GM15510 (cell line): ENCODE data around the gene SLX4.

ENCODE experiments used
- POLR2A ChIP-seq: IDR thresholded peaks from 3 replicates; pipeline ENCODE4 v1.6.1; 2011; ENCODE audit warnings: borderline replicate concordance; ENCODE audit not compliant: insufficient read length; ENCODE audit errors: extremely low read depth

Gene SLX4

GRCh38 chr16:3595110-3595486 is 16.3 kb downstream of the SLX4 start:
- no peak for TF ChIP-seq POLR2A

- no peak for TF ChIP-seq POLR2A
Observed at GRCh38 chr16:3594316-3595109, 16.9 kb downstream of the SLX4 start.

DNA sequence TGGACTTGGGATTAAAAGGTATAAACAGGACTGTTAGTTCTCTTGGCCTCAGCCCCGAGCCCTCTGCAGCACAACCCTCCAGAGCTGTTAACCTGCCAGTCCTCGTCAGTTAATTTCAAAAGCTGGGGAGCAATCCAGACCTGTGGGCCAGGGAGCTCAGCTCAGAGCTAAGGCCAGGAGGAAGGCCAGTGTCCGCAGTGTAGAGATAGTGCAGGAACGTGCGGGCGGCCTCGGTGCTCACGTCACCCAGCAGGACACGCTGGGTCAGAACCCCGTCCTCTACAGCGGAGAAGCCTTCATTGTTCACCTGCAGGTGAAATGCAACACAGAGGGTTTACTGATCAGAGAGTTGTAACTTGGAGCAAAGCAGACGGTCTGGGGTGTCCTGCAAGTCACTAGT is 18.8 kb downstream of the SLX4 start:
- no peak for TF ChIP-seq POLR2A

DNA sequence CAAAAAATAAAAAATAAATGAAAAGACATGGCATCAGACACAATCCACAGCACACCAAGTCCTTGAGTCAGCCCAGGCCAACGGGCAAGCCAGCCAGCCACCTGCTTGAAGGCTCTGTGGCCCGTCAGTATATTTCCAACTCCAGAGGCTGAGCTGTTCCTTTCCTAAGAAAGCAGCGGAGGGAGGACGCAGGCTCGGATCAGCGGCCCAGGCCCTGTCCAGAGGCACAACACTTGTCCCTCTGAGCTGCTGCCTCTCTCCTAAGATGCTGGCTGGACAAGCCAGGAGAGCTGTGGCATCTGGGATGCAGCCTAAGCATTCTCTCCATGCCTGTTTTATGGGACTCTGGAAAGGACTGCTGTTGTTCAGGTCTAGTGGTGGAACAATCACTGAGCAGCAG is 19.4 kb downstream of the SLX4 start:
- TF ChIP-seq POLR2A: no peak

DNA sequence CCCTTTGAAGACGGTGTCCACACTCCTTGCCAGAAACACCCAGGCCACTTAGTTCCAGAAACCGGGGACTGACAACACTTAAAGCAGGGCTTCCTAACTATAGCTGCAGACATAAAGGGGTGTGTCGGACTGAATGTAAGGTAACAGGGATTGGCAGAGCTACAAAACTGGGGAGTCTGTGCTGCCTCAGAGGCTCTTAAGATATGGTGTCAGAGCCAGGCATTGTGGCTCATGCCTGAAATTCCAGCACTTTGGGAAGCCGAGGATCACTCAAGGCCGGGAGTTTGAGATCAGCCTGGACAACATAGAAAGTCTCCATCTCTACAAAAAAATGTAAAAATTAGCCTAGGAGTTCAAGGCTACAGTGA is 20.0 kb downstream of the SLX4 start:
- no peak for TF ChIP-seq POLR2A

DNA sequence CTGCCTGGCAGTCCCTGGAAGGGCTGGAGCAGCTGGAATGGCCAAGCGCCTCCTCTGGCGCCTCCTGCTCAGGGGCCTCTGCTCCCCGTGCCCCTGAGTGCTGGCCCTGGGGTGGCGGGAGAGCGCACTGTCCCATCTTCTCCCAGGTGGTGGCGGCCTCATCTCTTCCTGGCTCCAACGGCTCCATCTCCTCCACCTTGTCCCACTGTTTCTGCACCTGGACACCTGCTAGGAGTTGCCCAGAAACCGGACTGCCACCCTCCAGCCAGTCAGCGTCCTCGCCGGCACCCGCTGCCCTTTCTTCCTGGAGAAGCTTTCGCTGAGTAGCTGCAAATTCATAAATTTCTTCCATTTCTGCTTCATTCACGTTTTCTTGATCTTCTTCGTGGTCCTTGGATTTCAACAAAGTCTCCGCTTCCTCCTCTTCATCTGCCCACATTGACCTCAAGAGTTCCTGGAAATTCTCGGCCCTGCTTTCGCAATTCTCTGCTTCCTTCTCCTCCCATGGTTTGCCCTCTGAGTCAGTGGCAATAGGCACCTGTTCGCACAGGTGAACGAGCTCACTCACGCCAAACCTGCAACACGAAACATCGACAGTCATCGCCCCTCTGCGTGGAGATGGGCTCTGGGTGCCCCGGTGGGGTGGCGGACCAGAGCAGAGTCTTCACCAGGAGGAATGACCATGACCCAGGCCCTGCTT is 20.5 kb downstream of the SLX4 start:
- no peak for TF ChIP-seq POLR2A

DNA sequence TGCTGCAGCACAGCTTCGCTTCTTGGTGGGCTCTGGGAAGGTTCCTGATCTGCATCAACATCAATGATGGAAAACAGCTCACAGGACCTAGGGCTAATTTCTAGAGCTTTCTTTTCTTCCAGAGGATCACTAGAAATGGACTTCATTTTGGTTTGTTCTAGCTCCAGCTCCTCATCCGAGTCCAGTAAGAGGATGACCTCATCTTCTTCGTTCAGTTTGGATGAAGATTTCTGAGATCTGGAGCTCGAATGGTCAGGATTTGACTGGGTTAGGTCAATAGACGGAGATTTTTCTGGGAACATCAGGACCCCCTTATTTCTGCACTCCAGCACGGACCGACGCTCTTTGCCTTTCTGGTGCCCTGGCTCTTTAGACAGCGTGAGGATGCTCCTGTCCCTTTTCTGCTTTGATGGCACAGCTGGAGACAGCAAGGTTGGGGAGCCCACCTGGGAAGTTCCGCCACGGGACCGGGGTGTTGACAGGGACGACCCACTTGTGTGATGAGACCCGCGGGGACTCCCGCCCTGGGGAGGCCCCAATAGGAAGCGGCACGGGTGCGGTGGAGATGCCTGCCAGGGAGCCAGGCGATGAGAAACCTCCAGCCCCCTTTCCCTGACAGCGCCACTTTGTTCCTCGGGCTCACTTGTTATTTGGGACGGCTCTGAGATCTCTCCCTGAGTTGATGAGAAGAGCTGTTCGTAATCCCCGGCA is 21.3 kb downstream of the SLX4 start:
- no peak for TF ChIP-seq POLR2A

DNA sequence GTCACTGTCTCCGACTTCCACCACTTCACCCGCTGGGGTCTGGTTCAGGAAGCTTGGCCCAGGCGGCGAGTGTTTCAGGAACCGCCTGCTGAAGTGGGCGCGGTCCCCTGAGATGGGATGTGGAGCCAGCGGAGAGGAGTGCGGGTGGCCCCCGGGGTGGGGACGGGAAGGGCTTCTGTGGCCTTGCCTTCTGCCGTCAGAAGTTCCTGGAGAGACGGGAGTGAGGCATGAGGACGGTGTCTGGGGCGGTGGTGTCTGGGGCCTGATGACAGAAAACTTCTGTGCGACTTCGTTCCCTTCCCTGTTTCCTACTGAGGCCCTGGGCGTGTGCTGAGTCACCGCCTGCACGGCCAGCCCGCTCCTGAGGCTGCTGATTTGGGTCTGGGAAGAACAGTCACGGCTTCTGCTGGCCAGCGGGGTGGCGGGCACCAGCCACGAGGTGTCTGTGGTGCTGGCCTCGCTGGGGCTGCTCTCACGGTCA is 21.9 kb downstream of the SLX4 start:
- no peak for TF ChIP-seq POLR2A

GRCh38 chr16:3589001-3589400 is 22.4 kb downstream of the SLX4 start:
- no peak for TF ChIP-seq POLR2A

DNA sequence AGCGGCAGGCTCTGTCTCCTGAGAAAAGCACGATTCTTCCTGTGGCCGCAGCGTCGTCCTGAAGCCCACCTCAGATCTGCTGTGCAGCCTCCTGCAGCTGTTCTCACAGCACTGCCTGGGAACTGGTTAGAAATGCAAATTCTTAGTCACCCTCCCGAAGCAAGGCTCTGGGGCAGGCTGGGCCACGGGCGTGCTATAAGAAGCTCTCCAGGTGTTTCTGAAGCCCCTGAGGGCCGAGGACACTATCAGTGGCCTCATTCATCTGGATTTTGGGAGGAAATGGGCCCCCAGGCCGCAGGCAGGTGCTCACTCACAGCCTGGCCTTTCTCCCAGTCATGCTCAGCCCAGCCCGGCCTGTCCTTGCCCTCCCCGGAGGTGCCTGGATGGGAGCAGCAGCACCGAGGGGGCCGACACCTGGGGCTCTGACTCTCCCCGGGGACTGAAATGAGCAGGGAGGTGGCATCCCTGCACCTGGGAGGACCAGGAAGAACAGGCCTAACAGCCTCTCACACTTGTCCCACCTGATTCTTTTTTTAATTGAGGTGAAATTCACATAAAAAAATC is 23.8 kb downstream of the SLX4 start:
- no peak for TF ChIP-seq POLR2A

GRCh38 chr16:3584412-3584811 is 27.0 kb downstream of the SLX4 start:
- no peak for TF ChIP-seq POLR2A

DNA sequence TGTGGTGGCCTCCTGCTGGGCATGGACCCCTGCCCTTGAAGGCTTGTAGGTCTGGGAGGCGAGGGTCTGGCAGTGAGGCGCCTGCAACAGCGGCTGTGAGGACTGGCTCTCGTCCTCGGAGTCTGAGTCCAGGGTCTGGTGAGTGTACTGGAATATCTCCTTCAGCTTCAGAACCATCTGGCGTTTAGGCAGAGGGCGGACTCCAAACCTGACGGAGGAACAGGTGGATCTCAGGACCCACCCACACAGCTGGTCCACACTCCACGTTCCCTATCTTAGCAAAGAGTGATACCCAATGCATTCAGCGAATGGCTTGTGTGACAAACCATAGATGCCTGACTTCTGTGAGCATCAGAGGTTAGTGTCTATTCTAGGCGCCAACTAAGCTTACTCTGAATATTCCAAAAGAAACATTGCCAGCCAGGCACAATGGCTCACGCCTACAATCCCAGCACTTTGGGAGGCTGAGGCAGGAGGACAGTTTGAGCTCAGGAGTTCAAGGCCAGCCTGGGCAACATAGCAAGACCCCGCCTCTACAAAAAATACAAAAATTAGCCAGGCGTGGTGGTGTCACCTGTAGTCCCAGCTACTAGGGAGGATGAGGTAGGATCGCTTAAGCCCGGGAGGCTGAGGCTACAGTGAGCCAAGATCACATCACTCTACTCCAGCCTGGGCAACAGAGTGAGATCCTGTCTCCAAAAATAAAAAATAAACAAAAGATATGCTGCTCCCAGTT is 27.9 kb downstream of the SLX4 start:
- no peak for TF ChIP-seq POLR2A

GRCh38 chr16:3582276-3583165 is 28.9 kb downstream of the SLX4 start:
- no peak for TF ChIP-seq POLR2A
